Astrocyte (in vitro differentiated cells and primary cell): Measurements from ENCODE around the gene ETNK1. TPM values are rescaled to one million over a fixed set of nuclear protein-coding genes. Genes with fewer than 3 reads are reported as not detected.

ENCODE experiments used
- DNase-seq: peaks from one replicate; pipeline ENCODE4 v3.0.0-alpha.2; 2010; ENCODE audit warnings: low read depth
- FAIRE-seq: peaks from 2 replicates; lab custom pipeline; 2011; peaks lifted over from hg19 to GRCh38; lab: Jason Lieb, UNC
- H2AFZ ChIP-seq: 2 replicates; pipeline ENCODE4 v1.6.0; 2012; ENCODE audit warnings: low read depth, low read length, inconsistent platforms
- H3K27ac ChIP-seq: 2 replicates; pipeline ENCODE4 v1.5.1; 2011; ENCODE audit warnings: low read depth, low read length, inconsistent platforms
- H3K27me3 ChIP-seq: 2 replicates; pipeline ENCODE4 v1.6.0; 2011; ENCODE audit warnings: low read length, inconsistent platforms; ENCODE audit not compliant: insufficient read depth
- H3K36me3 ChIP-seq: 2 replicates; pipeline ENCODE4 v1.5.1; 2011; ENCODE audit warnings: low read length, inconsistent platforms; ENCODE audit not compliant: insufficient read depth
- H3K4me1 ChIP-seq: 2 replicates; pipeline ENCODE4 v1.5.1; 2011; ENCODE audit warnings: low read length, inconsistent platforms; ENCODE audit not compliant: insufficient read depth
- H3K4me2 ChIP-seq: 2 replicates; pipeline ENCODE4 v1.6.0; 2012; ENCODE audit warnings: low read length, inconsistent platforms
- H3K4me3 ChIP-seq: 2 replicates; pipeline ENCODE4 v1.5.1; 2011; ENCODE audit warnings: low read depth, mild to moderate bottlenecking, low read length, inconsistent platforms; ENCODE audit not compliant: insufficient read depth
- H3K79me2 ChIP-seq: 2 replicates; pipeline ENCODE4 v1.6.0; 2012; ENCODE audit warnings: mild to moderate bottlenecking, low read length, inconsistent platforms; ENCODE audit not compliant: insufficient read depth
- H3K9ac ChIP-seq: 2 replicates; pipeline ENCODE4 v1.6.0; 2012; ENCODE audit warnings: mild to moderate bottlenecking, low read length, inconsistent platforms
- H3K9me3 ChIP-seq: 2 replicates; pipeline ENCODE4 v1.5.1; 2012; ENCODE audit warnings: low read depth, mild to moderate bottlenecking, low read length, inconsistent platforms; ENCODE audit not compliant: insufficient read depth
- H4K20me1 ChIP-seq: 2 replicates; pipeline ENCODE4 v1.6.0; 2012; ENCODE audit warnings: low read length, inconsistent platforms; ENCODE audit not compliant: insufficient read depth
- H3K27ac Mint-ChIP-seq: one replicate; pipeline ENCODE4 v1.8.0; 2021; ENCODE audit warnings: mild to moderate bottlenecking, mixed read lengths; ENCODE audit not compliant: unreplicated experiment
- H3K27me3 Mint-ChIP-seq: one replicate; pipeline ENCODE4 v1.8.0; 2021; ENCODE audit warnings: low read depth, mixed read lengths; ENCODE audit not compliant: unreplicated experiment
- H3K36me3 Mint-ChIP-seq: one replicate; pipeline ENCODE4 v1.8.0; 2021; ENCODE audit warnings: low read depth, mixed read lengths; ENCODE audit not compliant: unreplicated experiment
- H3K4me1 Mint-ChIP-seq: one replicate; pipeline ENCODE4 v1.8.0; 2021; ENCODE audit warnings: low read depth, mixed read lengths; ENCODE audit not compliant: unreplicated experiment
- H3K4me3 Mint-ChIP-seq: one replicate; pipeline ENCODE4 v1.8.0; 2021; ENCODE audit warnings: mild to moderate bottlenecking, moderate library complexity, mixed read lengths; ENCODE audit not compliant: unreplicated experiment
- H3K9me3 Mint-ChIP-seq: one replicate; pipeline ENCODE4 v1.8.0; 2021; ENCODE audit warnings: mild to moderate bottlenecking, mixed read lengths; ENCODE audit not compliant: unreplicated experiment
- CTCF ChIP-seq: IDR thresholded peaks from 2 replicates; pipeline ENCODE4 v1.5.1; 2011; ENCODE audit warnings: low read depth, mild to moderate bottlenecking, inconsistent platforms, low read length, moderate library complexity; ENCODE audit not compliant: insufficient read depth
- EZH2 ChIP-seq: IDR thresholded peaks from 2 replicates; pipeline ENCODE4 v1.6.1; 2012; ENCODE audit warnings: mild to moderate bottlenecking, low read length, inconsistent platforms; ENCODE audit not compliant: insufficient read depth
- total RNA-seq: library from RNA; stranded (reverse); gene quantifications from 2 replicates; pipeline ENCODE4 v1.2.1, GENCODE V29; 2021

ETNK1 gene
- total RNA-seq, 1 donor from 2014 or later = 50.0 TPM

- Histone ChIP-seq H4K20me1 (peaks cover 4% of the 10 kb centered on the region), H3K9ac (no peak overlapping the region), H3K79me2 (peaks cover 4% of the 10 kb centered on the region), H3K9me3 (no peaks in the 10 kb centered on the region), H3K27me3 (no peaks in the 10 kb centered on the region), H3K4me3 (no peak overlapping the region), H3K4me2 (peak overlapping the region; percentile 1), H3K27ac (no peak overlapping the region), H3K4me1 (peaks cover 6% of the 10 kb centered on the region), H3K36me3 (no peaks in the 10 kb centered on the region), H2AFZ (no peak overlapping the region)
- Mint-ChIP-seq H3K27me3 (no peaks in the 10 kb centered on the region), H3K27ac (no peak overlapping the region), H3K4me3 (no peak overlapping the region), H3K4me1 (peaks cover 14% of the 10 kb centered on the region), H3K36me3 (peaks cover 14% of the 10 kb centered on the region), H3K9me3 (peaks cover 9% of the 10 kb centered on the region)
- FAIRE-seq = peak; percentile 66
- DNase-seq = peak; percentile 85
- TF ChIP-seq CTCF = no peak
- no peak for TF ChIP-seq EZH2
Measured at GRCh38 chr12:22672951-22673350, 48.0 kb downstream of the ETNK1 start.

GRCh38 chr12:22677781-22678574, 53.0 kb downstream of the ETNK1 start:
- H3K36me3 Mint-ChIP-seq = peaks cover 31% of the 10 kb centered on the region
- Histone ChIP-seq H2AFZ (no peak overlapping the region), H3K79me2 (peaks cover 4% of the 10 kb centered on the region), H4K20me1 (peaks cover 7% of the 10 kb centered on the region), H3K9ac (no peak overlapping the region), H3K36me3 (peaks cover 4% of the 10 kb centered on the region), H3K27ac (no peak overlapping the region), H3K4me3 (no peak overlapping the region), H3K27me3 (no peaks in the 10 kb centered on the region), H3K4me1 (peaks cover 6% of the 10 kb centered on the region), H3K9me3 (no peaks in the 10 kb centered on the region), H3K4me2 (no peak overlapping the region)
- FAIRE-seq (no peak), DNase-seq (no peak)
- no peaks in the 10 kb centered on the region for H3K27me3 Mint-ChIP-seq
- no peak for TF ChIP-seq EZH2
- TF ChIP-seq CTCF = no peak
- H3K4me1 Mint-ChIP-seq = peaks cover 8% of the 10 kb centered on the region
- peaks cover 9% of the 10 kb centered on the region for H3K9me3 Mint-ChIP-seq
- peak overlapping the region; percentile 21 for H3K27ac Mint-ChIP-seq
- no peak overlapping the region for H3K4me3 Mint-ChIP-seq

GRCh38 chr12:22682663-22683062, 57.7 kb downstream of the ETNK1 start:
- Histone ChIP-seq H3K4me1 (peaks cover 7% of the 10 kb centered on the region), H3K79me2 (no peaks in the 10 kb centered on the region), H3K9ac (no peak overlapping the region), H2AFZ (no peak overlapping the region), H4K20me1 (peaks cover 4% of the 10 kb centered on the region), H3K27me3 (no peaks in the 10 kb centered on the region), H3K4me3 (no peak overlapping the region), H3K36me3 (peaks cover 4% of the 10 kb centered on the region), H3K27ac (no peak overlapping the region), H3K9me3 (no peaks in the 10 kb centered on the region), H3K4me2 (no peak overlapping the region)
- Mint-ChIP-seq H3K9me3 (peaks cover under 1% of the 10 kb centered on the region), H3K27me3 (no peaks in the 10 kb centered on the region), H3K27ac (no peak overlapping the region), H3K36me3 (peaks cover 20% of the 10 kb centered on the region), H3K4me1 (peaks cover 7% of the 10 kb centered on the region), H3K4me3 (no peak overlapping the region)
- no peak for FAIRE-seq
- no peak for DNase-seq
- no peak for TF ChIP-seq EZH2
- no peak for TF ChIP-seq CTCF
